GM23248 (cell line): ENCODE data around the gene OPRL1.

Experiments
- EZH2 ChIP-seq: fragments of 200-600 bp; sonication (generic); IDR thresholded peaks from 2 replicates; pipeline ENCODE4 v1.6.1; 2018; ENCODE audit warnings: antibody characterized with exemption, mild to moderate bottlenecking; ENCODE audit not compliant: insufficient read depth, poor library complexity, severe bottlenecking
- EZH2phosphoT487 ChIP-seq: fragments of 200-600 bp; sonication (generic); IDR thresholded peaks from 2 replicates; pipeline ENCODE4 v1.6.1; 2018; ENCODE audit warnings: antibody characterized with exemption, moderate library complexity, mild to moderate bottlenecking, low read depth; ENCODE audit not compliant: insufficient read depth

DNA sequence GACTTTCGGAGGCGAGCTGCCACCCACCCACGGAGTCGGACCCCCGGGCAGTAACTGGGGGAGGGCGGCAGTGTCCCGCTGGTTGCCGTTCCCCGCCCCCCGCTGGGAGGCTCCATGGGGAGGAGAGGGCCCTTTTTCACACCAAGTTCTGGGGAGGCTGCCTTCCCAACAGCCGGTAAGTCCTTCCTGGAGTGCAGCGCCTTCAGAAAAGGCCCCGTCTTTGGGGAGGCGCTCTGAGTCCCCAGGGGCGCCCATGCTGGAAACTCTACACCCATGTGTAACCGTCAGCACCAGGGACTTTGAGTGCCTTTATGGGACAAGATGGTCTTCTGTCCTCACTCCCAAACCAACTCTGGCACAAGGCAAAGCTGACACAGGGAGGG lies 30.0 kb upstream of the OPRL1 start:
- no peak for TF ChIP-seq EZH2phosphoT487
- TF ChIP-seq EZH2, result no peak
